Endodermal cell (in vitro differentiated cells): ENCODE results near the gene ERBIN. TPM values are rescaled to one million over a fixed set of nuclear protein-coding genes. Genes with fewer than 3 reads are reported as not detected.

ENCODE experiments used
- DNase-seq: peaks from one replicate; pipeline ENCODE4 v3.0.0-alpha.2; 2017
- H3K27ac ChIP-seq: 2 replicates; pipeline ENCODE4 v1.5.1; 2013; ENCODE audit warnings: mild to moderate bottlenecking, low read depth, low read length, moderate library complexity
- H3K27me3 ChIP-seq: 2 replicates; pipeline ENCODE4 v1.6.1; 2013; ENCODE audit warnings: mild to moderate bottlenecking, low read length, moderate library complexity; ENCODE audit not compliant: insufficient read depth, control insufficient read depth, poor library complexity, severe bottlenecking
- H3K36me3 ChIP-seq: 2 replicates; pipeline ENCODE4 v1.7.0; 2013; ENCODE audit warnings: mild to moderate bottlenecking, low read length, moderate library complexity; ENCODE audit not compliant: control insufficient read depth, insufficient read depth
- H3K4me1 ChIP-seq: one replicate; pipeline ENCODE4 v1.7.0; 2013; ENCODE audit warnings: low read length; ENCODE audit not compliant: control insufficient read depth, insufficient read depth
- H3K4me3 ChIP-seq: 2 replicates; pipeline ENCODE4 v1.5.1; 2013; ENCODE audit warnings: mild to moderate bottlenecking, low read length, moderate library complexity
- H3K9ac ChIP-seq: 2 replicates; pipeline ENCODE4 v1.6.1; 2013; ENCODE audit warnings: mild to moderate bottlenecking, low read length, moderate library complexity; ENCODE audit not compliant: poor library complexity, severe bottlenecking; ENCODE audit errors: extremely low read depth
- H3K9me3 ChIP-seq: 2 replicates; pipeline ENCODE4 v1.6.1; 2013; ENCODE audit warnings: mild to moderate bottlenecking, low read length, moderate library complexity; ENCODE audit not compliant: control insufficient read depth
- H3K27ac Mint-ChIP-seq: 2 replicates; pipeline ENCODE4 v1.8.0; 2020; ENCODE audit warnings: mixed read lengths
- H3K27me3 Mint-ChIP-seq: 2 replicates; pipeline ENCODE4 v1.8.0; 2021; ENCODE audit warnings: mild to moderate bottlenecking, mixed read lengths; ENCODE audit not compliant: insufficient read depth
- H3K36me3 Mint-ChIP-seq: 2 replicates; pipeline ENCODE4 v1.8.0; 2020; ENCODE audit warnings: low read depth, mixed read lengths
- H3K4me1 Mint-ChIP-seq: 2 replicates; pipeline ENCODE4 v1.8.0; 2020; ENCODE audit warnings: mixed read lengths
- H3K4me3 Mint-ChIP-seq: 2 replicates; pipeline ENCODE4 v1.8.0; 2020; ENCODE audit warnings: mild to moderate bottlenecking, moderate library complexity, mixed read lengths
- H3K9me3 Mint-ChIP-seq: 2 replicates; pipeline ENCODE4 v1.8.0; 2020; ENCODE audit warnings: mild to moderate bottlenecking, mixed read lengths
- WGBS, 2 experiments: methylation state at CpG; one replicate each; pipeline versions ENCODE4 v1.1.5 to v1.1.7; 2013; ENCODE audit warnings: missing lambda C conversion rate in 2 of 2, mixed read lengths in 1 of 2; ENCODE audit not compliant: insufficient coverage in 1 of 2, insufficient read length in 1 of 2; 5-methylcytosine and 5-hydroxymethylcytosine counted together
- total RNA-seq, 2 donors: library from RNA; stranded (reverse); fragmentation: NEBNext Ultra II Directional in 1 of 2; extraction: Animal tissue kit (Norgen Biotek cat#: 25700) in 1 of 2; gene quantifications; 2 replicates in 1 of 2; 3 replicates in 1 of 2; pipeline ENCODE4 v1.2.1, GENCODE V29; 2021
- TF ChIP-seq, protein P1 (sequence below): fragments of 200-600 bp; sonication (generic); conservative IDR thresholded peaks from 2 replicates; pipeline ENCODE4 v1.5.0; 2021; ENCODE audit warnings: antibody characterized with exemption, mild to moderate bottlenecking

The ERBIN gene
- total RNA-seq, 2 donors from 2014 or later = 51.8 to 54.4 TPM

DNA sequence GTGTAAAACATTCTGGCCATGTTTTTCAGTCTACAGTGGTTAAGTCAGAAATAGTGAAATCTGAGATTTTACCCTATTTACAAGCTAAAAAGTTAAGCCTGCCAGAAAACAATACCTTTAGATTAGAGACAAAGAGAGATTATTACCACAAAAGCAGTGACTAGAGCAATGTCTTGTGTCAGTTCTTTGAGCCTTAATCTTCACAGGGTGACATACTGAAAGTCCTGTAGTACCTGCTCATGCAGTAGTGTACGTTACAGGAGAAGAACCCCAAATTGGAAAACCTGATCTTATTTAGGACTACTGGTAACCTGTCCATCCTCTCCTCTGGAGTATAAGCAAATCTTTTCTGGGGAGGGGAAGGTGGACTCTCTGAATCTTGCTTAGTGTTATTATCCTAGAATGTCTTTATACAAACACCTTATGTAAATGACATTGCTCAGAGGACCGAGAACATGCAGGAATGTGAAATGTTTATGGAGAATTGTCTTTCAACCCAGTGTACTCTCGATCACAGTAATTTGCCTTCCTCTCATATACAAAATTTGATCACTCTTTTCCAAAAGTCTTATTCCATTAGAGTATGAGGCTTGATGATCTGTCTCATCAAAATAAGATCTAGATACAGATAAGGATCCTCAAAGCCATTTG lies 55.7 kb downstream of the ERBIN start:
- Histone ChIP-seq H3K36me3 (peaks cover 23% of the 10 kb centered on the region), H3K9ac (no peak overlapping the region), H3K4me1 (peaks cover 12% of the 10 kb centered on the region), H3K4me3 (peak overlapping the region; percentile 70), H3K27ac (peak overlapping the region; percentile 15), H3K9me3 (peaks cover 50% of the 10 kb centered on the region), H3K27me3 (no peaks in the 10 kb centered on the region)
- Mint-ChIP-seq H3K4me3 (peak overlapping the region; percentile 17), H3K27me3 (no peaks in the 10 kb centered on the region), H3K27ac (peak overlapping the region; percentile 37), H3K36me3 (peaks cover 46% of the 10 kb centered on the region), H3K9me3 (peaks cover 48% of the 10 kb centered on the region), H3K4me1 (peaks cover 40% of the 10 kb centered on the region)
- TF ChIP-seq, protein P1, sequence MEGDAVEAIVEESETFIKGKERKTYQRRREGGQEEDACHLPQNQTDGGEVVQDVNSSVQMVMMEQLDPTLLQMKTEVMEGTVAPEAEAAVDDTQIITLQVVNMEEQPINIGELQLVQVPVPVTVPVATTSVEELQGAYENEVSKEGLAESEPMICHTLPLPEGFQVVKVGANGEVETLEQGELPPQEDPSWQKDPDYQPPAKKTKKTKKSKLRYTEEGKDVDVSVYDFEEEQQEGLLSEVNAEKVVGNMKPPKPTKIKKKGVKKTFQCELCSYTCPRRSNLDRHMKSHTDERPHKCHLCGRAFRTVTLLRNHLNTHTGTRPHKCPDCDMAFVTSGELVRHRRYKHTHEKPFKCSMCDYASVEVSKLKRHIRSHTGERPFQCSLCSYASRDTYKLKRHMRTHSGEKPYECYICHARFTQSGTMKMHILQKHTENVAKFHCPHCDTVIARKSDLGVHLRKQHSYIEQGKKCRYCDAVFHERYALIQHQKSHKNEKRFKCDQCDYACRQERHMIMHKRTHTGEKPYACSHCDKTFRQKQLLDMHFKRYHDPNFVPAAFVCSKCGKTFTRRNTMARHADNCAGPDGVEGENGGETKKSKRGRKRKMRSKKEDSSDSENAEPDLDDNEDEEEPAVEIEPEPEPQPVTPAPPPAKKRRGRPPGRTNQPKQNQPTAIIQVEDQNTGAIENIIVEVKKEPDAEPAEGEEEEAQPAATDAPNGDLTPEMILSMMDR = no peak
- no peak for DNase-seq
- 84% methylated on average over 2 of the region's 3 CpGs; no CpG with 5 or more reads in 1 of the 2 experiments for WGBS, 2 experiments

DNA sequence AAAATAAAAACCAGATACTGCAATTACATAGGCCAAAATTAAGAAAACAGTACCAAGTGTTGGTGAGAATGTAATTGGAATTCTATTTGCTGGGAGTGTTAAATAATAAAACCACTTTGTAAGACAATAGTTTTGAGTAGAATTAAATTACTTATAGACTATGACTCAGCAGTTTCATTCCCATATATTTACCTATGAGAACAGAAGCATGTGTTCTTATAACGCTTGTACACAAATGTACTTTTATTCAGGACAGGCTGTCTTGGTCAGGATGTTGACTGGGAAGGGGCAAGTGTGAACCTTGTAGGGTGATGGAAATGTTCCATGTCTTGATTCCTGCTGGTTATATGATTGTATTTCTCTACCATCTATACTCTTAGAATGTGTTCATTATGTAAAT lies 56.3 kb downstream of the ERBIN start:
- H3K27ac Mint-ChIP-seq = peak overlapping the region; percentile 37
- H3K27me3 Mint-ChIP-seq = no peaks in the 10 kb centered on the region
- peaks cover 12% of the 10 kb centered on the region for H3K4me1 ChIP-seq
- peaks cover 48% of the 10 kb centered on the region for H3K9me3 Mint-ChIP-seq
- H3K9ac ChIP-seq = no peak overlapping the region
- peaks cover 23% of the 10 kb centered on the region for H3K36me3 ChIP-seq
- H3K4me3 Mint-ChIP-seq = peak overlapping the region; percentile 17
- H3K4me1 Mint-ChIP-seq = peaks cover 40% of the 10 kb centered on the region
- H3K27me3 ChIP-seq = no peaks in the 10 kb centered on the region
- peak overlapping the region; percentile 70 for H3K4me3 ChIP-seq
- H3K9me3 ChIP-seq = peaks cover 50% of the 10 kb centered on the region
- TF ChIP-seq, protein P1 = no peak
- no peak overlapping the region for H3K27ac ChIP-seq
- DNase-seq = no peak
- peaks cover 46% of the 10 kb centered on the region for H3K36me3 Mint-ChIP-seq
- WGBS, 2 experiments = 100% methylated on average over 1 of the region's 1 CpG; no CpG with 5 or more reads in 1 of the 2 experiments

DNA sequence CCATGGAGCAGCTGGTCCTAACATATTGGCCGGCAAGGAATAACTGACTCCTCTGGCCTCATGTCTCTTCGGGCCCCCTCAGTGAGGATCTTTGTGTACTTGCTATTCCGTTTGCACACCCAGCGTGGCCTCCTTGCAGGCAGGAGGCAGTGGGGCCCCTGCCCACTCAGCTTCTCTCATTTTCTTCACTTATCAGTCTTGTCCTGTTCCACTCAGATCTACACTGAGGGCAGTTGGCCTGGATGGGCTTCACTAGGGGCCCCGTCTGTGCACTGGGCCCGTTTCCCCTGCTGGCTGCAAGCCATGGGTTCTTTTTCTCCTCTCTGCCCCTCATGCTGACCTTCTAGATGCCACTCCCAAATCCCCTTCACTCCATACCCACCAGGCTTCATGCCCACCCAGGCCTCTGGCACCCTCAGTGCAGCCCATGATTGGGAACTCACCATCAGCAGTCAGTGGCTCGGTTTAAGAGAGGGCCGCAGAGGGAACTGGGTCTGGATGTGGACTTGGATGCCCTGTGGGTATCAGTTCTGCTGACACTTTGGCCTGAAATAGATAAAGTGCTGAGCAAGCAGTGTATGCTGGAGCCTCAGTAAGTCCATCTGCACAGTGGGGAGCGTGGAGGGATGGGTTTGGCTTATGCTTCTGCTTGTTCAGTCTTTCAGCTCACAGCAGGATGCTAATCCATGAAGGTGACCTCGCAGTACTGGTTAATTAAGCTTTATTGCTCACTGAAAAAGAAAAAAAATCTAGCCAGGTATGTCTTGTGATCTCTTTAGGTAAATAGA lies 57.9 kb downstream of the ERBIN start:
- Mint-ChIP-seq H3K4me3 (peak overlapping the region; percentile 16), H3K4me1 (peaks cover 40% of the 10 kb centered on the region), H3K27me3 (no peaks in the 10 kb centered on the region), H3K36me3 (peaks cover 33% of the 10 kb centered on the region), H3K9me3 (peaks cover 32% of the 10 kb centered on the region), H3K27ac (peak overlapping the region; percentile 42)
- no peak overlapping the region for H3K9ac ChIP-seq
- H3K27ac ChIP-seq = no peak overlapping the region
- WGBS, 2 experiments = 89 to 90% methylated on average over 5 to 10 of the region's 10 CpGs
- H3K36me3 ChIP-seq = peaks cover 12% of the 10 kb centered on the region
- H3K27me3 ChIP-seq = no peaks in the 10 kb centered on the region
- H3K4me3 ChIP-seq = peak overlapping the region; percentile 30
- H3K4me1 ChIP-seq = peaks cover 12% of the 10 kb centered on the region
- peaks cover 33% of the 10 kb centered on the region for H3K9me3 ChIP-seq
- no peak for DNase-seq
- TF ChIP-seq, protein P1 = no peak
